Upper lobe of right lung (tissue), 1 donor: ENCODE data around the gene INSRR. TPM values are rescaled to one million over a fixed set of nuclear protein-coding genes. Genes with fewer than 3 reads are reported as not detected.

Source experiments
- ATAC-seq: fragments of 200-7000 bp; cut with Tn5 transposase; one replicate; pipeline ENCODE4 v1.9.1; 2020; ENCODE audit warnings: mild to moderate bottlenecking, moderate library complexity
- DNase-seq: peaks from one replicate; pipeline ENCODE4 v3.0.0-alpha.2; 2020
- H3K27ac ChIP-seq: fragments of 200-600 bp; one replicate; pipeline ENCODE4 v1.8.0; 2022
- H3K27me3 ChIP-seq: fragments of 200-600 bp; one replicate; pipeline ENCODE4 v1.8.0; 2022; ENCODE audit warnings: mild to moderate bottlenecking
- H3K36me3 ChIP-seq: fragments of 200-600 bp; one replicate; pipeline ENCODE4 v1.8.0; 2022
- H3K4me1 ChIP-seq: fragments of 200-600 bp; one replicate; pipeline ENCODE4 v1.8.0; 2022
- H3K4me3 ChIP-seq: fragments of 200-600 bp; one replicate; pipeline ENCODE4 v1.8.0; 2022; ENCODE audit warnings: mild to moderate bottlenecking
- H3K9me3 ChIP-seq: fragments of 200-600 bp; one replicate; pipeline ENCODE4 v1.8.0; 2022
- intact Hi-C: fragments of 100-400 bp; cut with DNase I; formaldehyde crosslinking; loops from one replicate; pipeline ENCODE4 v1.11.0; 2022
- total RNA-seq: library from RNA; stranded (reverse); fragmentation: NEBNext Ultra II Directional; extraction: Animal tissue kit (Norgen Biotek cat#: 25700); gene quantifications from one replicate; pipeline ENCODE4 v1.2.1, GENCODE V29; 2021
- TF ChIP-seq, protein P1 (sequence below): fragments of 200-600 bp; IDR thresholded peaks from one replicate; pipeline ENCODE4 v1.8.0; 2022; ENCODE audit warnings: antibody characterized with exemption
- donor health status: DM: no; HTN: yes; CAD: no; lungs with severe emphysema.

INSRR gene
- total RNA-seq, 1 donor from 2014 or later: not detected

DNA sequence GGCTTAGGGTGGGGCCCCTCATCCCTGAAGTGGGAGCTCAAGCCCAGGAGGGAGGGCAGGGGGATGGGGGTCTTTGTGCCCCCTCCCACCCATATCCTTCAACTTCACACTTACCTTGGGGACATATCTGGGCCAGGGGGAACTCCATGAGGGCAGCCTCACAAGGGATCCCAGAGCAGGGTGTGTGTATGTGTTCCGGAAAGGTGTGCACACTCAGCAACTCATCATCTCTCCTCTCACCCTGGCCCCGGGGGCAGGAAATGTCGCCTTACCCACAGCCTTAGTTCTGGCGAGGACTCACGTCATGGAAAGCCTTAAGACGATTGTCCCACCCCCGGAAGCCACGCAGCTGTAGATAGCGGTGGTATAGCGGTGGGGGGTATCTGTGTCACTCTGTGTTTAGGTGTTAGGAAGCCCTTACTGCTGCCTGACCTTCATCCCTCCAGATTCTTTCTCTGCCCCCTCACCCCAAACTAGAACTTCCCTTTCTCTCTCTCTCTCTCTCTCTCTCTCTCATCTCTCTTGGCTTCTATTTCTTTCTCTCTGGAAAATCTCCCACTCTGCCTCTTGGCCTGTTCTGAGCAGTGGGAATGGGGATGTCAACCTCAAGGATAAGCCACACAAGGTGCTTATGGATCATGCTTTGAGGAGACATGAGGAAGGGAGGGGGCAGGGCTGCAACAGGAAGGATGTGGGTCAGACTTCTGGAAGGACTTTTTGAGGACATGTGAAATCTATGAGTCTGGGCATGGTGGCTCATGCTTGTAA is 42.2 kb downstream of the INSRR start, which contains the start of gene SH2D2A:
Gene SH2D2A (minus strand): TSS at position 288 of the 768 bp plus-strand sequence. CDS start 140 bp downstream, at position 148.
- H3K4me3 ChIP-seq: peak within 1 kb of the TSS; percentile 38
- no peaks in the 10 kb centered on the region for H3K36me3 ChIP-seq
- DNase-seq (peak; percentile 73), ATAC-seq (peak; percentile 57)
- no peaks in the 10 kb centered on the region for H3K27me3 ChIP-seq
- intact Hi-C loops: no loop called here
- H3K4me1 ChIP-seq: peaks cover 20% of the 10 kb centered on the region
- TF ChIP-seq, protein P1, sequence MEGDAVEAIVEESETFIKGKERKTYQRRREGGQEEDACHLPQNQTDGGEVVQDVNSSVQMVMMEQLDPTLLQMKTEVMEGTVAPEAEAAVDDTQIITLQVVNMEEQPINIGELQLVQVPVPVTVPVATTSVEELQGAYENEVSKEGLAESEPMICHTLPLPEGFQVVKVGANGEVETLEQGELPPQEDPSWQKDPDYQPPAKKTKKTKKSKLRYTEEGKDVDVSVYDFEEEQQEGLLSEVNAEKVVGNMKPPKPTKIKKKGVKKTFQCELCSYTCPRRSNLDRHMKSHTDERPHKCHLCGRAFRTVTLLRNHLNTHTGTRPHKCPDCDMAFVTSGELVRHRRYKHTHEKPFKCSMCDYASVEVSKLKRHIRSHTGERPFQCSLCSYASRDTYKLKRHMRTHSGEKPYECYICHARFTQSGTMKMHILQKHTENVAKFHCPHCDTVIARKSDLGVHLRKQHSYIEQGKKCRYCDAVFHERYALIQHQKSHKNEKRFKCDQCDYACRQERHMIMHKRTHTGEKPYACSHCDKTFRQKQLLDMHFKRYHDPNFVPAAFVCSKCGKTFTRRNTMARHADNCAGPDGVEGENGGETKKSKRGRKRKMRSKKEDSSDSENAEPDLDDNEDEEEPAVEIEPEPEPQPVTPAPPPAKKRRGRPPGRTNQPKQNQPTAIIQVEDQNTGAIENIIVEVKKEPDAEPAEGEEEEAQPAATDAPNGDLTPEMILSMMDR: no peak
- H3K9me3 ChIP-seq: no peaks in the 10 kb centered on the region
- peak within 1 kb of the TSS; percentile 72 for H3K27ac ChIP-seq

DNA sequence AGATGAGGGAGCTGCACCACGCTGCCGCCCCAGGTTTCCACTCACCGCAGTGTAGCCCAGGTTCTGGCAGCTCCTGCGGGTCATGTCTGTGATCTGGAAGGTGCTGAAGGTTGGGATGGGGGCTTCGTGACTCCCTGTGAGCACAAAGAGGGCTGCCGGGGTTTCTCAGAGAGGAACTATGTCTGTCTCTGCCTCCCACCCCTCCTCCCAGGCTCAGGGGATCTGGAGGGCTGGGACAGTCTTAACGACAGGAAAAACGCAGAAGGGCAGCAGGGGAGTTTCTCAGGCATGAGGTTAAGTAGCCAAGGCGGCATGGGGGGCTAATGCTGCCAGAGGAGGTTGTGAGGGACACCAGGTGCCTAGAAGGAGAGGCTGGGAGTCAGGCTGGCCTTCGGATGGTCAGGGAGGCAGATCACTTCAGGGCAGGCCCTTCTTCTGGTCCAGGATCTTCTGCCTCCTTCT is 42.9 kb downstream of the INSRR start:
- no peaks in the 10 kb centered on the region for H3K27me3 ChIP-seq
- H3K27ac ChIP-seq: peak overlapping the region; percentile 72
- TF ChIP-seq, protein P1: no peak
- peak overlapping the region; percentile 38 for H3K4me3 ChIP-seq
- ATAC-seq: no peak
- H3K4me1 ChIP-seq: peaks cover 20% of the 10 kb centered on the region
- no peak for DNase-seq
- no peaks in the 10 kb centered on the region for H3K9me3 ChIP-seq
- no peaks in the 10 kb centered on the region for H3K36me3 ChIP-seq
- intact Hi-C loops: no loop called here

DNA sequence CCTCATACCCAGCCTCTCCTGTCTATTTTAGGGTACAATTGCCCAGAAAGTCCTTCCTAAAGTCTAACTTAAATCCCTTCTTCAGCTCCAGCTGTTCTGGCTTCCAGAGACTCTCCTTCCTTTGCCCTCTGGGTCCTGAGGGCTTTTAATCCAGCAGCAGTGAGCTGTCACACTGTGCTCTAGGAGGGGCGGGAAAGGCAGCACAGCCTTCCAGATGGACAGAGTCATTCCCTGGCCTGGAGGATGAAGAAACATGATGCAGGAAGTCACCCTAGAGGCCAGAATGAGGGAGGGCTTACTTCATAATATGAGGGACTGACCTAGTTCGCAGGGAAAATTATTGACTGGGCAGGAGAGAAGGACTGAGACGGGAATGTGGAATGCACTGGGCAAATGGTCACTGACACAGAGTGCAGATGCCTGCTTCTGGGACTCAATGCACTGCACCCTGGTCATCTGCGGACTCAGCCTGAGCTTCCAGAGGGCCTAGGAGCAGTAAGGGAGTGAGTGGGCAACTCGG is 43.5 kb downstream of the INSRR start:
- Histone ChIP-seq H3K27ac (peak overlapping the region; percentile 72), H3K4me1 (peaks cover 20% of the 10 kb centered on the region), H3K9me3 (no peaks in the 10 kb centered on the region), H3K36me3 (no peaks in the 10 kb centered on the region), H3K4me3 (peak overlapping the region; percentile 38), H3K27me3 (no peaks in the 10 kb centered on the region)
- no peak for DNase-seq
- intact Hi-C loops: no loop called here
- peak; percentile 28 for ATAC-seq
- TF ChIP-seq, protein P1: no peak

DNA sequence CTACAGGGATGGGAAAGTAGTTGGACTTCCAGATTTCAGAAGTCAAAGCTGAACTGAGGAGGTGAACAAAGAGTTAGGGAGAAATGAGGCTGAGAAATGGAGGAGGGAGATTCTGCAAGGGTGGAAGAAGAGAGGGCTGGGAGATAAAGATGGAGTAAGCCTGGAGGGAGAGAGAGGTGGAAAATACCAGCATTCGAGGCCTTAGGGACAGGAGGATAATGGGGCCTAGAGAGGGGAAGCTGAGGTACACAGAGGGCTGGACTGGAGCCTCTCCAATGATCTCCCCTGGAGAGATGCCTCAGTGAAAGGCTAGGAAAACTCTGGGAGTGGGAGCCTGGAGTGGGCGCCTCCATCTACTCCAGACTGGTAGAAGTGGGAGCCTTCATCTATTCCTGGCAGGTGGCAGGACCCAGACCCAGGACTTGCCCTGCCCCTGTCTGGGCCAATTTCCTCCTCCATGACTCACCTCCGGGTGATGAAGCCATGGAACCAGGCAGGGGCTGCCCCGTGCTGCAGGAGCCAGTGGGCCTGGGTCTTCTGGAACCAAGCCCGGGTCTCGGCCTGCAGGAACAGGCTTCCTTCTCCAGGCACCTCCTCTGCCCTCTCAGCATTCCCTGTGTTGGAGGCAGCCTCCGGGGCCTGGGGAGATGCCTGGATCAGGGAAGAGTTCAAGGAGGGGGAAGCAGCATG is 44.2 kb downstream of the INSRR start:
- peaks cover 20% of the 10 kb centered on the region for H3K4me1 ChIP-seq
- H3K4me3 ChIP-seq: peak overlapping the region; percentile 52
- H3K27me3 ChIP-seq: no peaks in the 10 kb centered on the region
- intact Hi-C loops: no loop called here
- ATAC-seq (no peak), DNase-seq (no peak)
- TF ChIP-seq, protein P1: no peak
- peak overlapping the region; percentile 51 for H3K27ac ChIP-seq
- H3K36me3 ChIP-seq: no peaks in the 10 kb centered on the region
- no peaks in the 10 kb centered on the region for H3K9me3 ChIP-seq

DNA sequence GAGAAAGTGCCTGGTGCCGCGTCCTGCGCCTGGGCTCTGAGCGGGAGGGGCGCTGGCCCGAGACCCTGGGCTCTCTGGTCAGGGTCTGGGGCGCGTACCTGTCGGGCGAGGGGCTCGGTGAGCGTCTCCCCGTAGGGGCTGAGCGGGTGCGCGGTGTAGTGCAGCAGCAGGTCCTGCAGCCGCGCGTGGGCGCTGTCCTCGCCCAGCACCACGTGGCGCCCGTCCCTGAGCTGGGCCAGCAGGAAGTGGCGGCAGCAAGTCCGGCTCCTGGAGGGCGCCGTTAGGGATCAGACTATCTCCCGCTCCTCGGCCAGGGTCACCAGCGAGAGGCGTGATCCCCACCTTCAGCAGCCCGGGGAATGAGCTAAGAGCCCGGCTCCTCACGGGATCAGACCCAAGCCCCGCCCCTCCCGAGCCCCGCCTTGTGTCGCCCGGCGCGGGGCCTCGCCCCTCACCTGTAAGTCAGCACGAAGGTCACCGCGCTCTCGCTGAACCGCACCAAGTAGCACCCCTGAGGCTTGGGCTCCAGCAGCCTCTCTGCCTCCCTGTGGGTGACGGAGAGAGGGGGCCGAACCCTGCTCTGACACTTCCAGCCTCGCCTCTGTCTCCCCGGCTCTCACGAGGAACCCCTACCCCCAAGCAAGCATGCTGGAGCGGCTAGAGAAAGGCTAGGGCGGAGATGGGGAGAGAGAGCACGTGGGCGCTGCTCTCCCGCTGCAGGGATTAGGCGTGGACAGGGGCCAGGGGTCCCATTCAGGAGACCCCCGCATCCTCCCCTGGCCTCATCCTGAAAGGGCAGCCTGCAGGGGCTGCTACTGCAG is 45.0 kb downstream of the INSRR start:
- DNase-seq (peak; percentile 86), ATAC-seq (peak; percentile 88)
- peaks cover 20% of the 10 kb centered on the region for H3K4me1 ChIP-seq
- H3K27ac ChIP-seq: peak overlapping the region; percentile 51
- no peaks in the 10 kb centered on the region for H3K36me3 ChIP-seq
- no peaks in the 10 kb centered on the region for H3K9me3 ChIP-seq
- H3K27me3 ChIP-seq: no peaks in the 10 kb centered on the region
- H3K4me3 ChIP-seq: peak overlapping the region; percentile 52
- TF ChIP-seq, protein P1: peak; percentile 65
- intact Hi-C loops: no loop called here
